H1 (cell line): ENCODE data around the gene SMIM35. TPM values are rescaled to one million over a fixed set of nuclear protein-coding genes. Genes with fewer than 3 reads are reported as not detected.

ENCODE experiments used
- EP300 ChIP-seq, 2 experiments: IDR thresholded peaks; 1 replicate in 1 of 2; 2 replicates in 1 of 2; pipeline ENCODE4 v1.6.1; 2011 to 2012; ENCODE audit warnings: low read depth in 2 of 2, low read length in 2 of 2, mild to moderate bottlenecking in 2 of 2, borderline replicate concordance in 1 of 2, inconsistent platforms in 1 of 2, moderate library complexity in 1 of 2
- EZH2 ChIP-seq: fragments of 200-600 bp; sonication (generic); IDR thresholded peaks from 2 replicates; pipeline ENCODE4 v1.7.1; 2012; ENCODE audit warnings: low read depth, mild to moderate bottlenecking, moderate library complexity, low read length, inconsistent platforms; ENCODE audit not compliant: severe bottlenecking
- PHF8 ChIP-seq: fragments of 200-600 bp; sonication (generic); conservative IDR thresholded peaks from 2 replicates; pipeline ENCODE4 v1.7.1; 2012; ENCODE audit warnings: low read depth, mild to moderate bottlenecking, inconsistent platforms, low read length, moderate library complexity
- SIN3A ChIP-seq, 2 experiments: IDR thresholded peaks in 1 of 2; conservative IDR thresholded peaks in 1 of 2; 2 replicates each; pipeline ENCODE4 v1.6.1; 2011 to 2012; ENCODE audit warnings: low read length in 2 of 2, improper control_type of control experiment in 1 of 2, low read depth in 1 of 2, mild to moderate bottlenecking in 1 of 2
- SIX5 ChIP-seq: IDR thresholded peaks from 2 replicates; pipeline ENCODE4 v1.6.1; 2011; ENCODE audit warnings: mild to moderate bottlenecking, low read depth, low read length
- SP1 ChIP-seq: IDR thresholded peaks from 2 replicates; pipeline ENCODE4 v1.6.1; 2011; ENCODE audit warnings: low read depth, low read length
- SRF ChIP-seq: IDR thresholded peaks from 2 replicates; pipeline ENCODE4 v1.6.1; 2011; ENCODE audit warnings: mild to moderate bottlenecking, low read depth, low read length, moderate library complexity
- TBP ChIP-seq: IDR thresholded peaks from 2 replicates; pipeline ENCODE4 v1.6.1; 2011; ENCODE audit warnings: low read depth, low read length, improper control_type of control experiment
- polyA plus RNA-seq, 7 experiments: library from polyadenylated mRNA; depleted of rRNA in 3 of 7; stranded (reverse) in 5 of 7; unstranded in 2 of 7; fragments of >200 nt in 5 of 7; fragments of 200-250 nt in 2 of 7; gene quantifications; 1 replicate in 5 of 7; 2 replicates in 1 of 7; 4 replicates in 1 of 7; pipeline versions ENCODE4 v1.2.1 to v1.2.3, GENCODE V29; 2011 to 2013; ENCODE audit warnings: missing spikeins in 2 of 7, mixed read lengths in 2 of 7
- total RNA-seq: library from RNA; stranded (reverse); fragmentation: NEBNext Ultra II Directional; extraction: Animal tissue kit (Norgen Biotek cat#: 25700); gene quantifications from 2 replicates; pipeline ENCODE4 v1.2.1, GENCODE V29; 2021
- TF ChIP-seq, protein P1 (sequence below): fragments of 300-600 bp; sonication (generic); IDR thresholded peaks from 2 replicates; pipeline ENCODE4 v1.7.1; 2012; ENCODE audit warnings: low read length, moderate library complexity, mild to moderate bottlenecking, inconsistent platforms; ENCODE audit not compliant: insufficient replicate concordance

SMIM35 gene
- total and polyA plus RNA-seq, 2 of the 8 experiments (the other 6 are each of a cell fraction or from before 2014, with no cell fraction given) = not detected

- TF ChIP-seq, protein P1, sequence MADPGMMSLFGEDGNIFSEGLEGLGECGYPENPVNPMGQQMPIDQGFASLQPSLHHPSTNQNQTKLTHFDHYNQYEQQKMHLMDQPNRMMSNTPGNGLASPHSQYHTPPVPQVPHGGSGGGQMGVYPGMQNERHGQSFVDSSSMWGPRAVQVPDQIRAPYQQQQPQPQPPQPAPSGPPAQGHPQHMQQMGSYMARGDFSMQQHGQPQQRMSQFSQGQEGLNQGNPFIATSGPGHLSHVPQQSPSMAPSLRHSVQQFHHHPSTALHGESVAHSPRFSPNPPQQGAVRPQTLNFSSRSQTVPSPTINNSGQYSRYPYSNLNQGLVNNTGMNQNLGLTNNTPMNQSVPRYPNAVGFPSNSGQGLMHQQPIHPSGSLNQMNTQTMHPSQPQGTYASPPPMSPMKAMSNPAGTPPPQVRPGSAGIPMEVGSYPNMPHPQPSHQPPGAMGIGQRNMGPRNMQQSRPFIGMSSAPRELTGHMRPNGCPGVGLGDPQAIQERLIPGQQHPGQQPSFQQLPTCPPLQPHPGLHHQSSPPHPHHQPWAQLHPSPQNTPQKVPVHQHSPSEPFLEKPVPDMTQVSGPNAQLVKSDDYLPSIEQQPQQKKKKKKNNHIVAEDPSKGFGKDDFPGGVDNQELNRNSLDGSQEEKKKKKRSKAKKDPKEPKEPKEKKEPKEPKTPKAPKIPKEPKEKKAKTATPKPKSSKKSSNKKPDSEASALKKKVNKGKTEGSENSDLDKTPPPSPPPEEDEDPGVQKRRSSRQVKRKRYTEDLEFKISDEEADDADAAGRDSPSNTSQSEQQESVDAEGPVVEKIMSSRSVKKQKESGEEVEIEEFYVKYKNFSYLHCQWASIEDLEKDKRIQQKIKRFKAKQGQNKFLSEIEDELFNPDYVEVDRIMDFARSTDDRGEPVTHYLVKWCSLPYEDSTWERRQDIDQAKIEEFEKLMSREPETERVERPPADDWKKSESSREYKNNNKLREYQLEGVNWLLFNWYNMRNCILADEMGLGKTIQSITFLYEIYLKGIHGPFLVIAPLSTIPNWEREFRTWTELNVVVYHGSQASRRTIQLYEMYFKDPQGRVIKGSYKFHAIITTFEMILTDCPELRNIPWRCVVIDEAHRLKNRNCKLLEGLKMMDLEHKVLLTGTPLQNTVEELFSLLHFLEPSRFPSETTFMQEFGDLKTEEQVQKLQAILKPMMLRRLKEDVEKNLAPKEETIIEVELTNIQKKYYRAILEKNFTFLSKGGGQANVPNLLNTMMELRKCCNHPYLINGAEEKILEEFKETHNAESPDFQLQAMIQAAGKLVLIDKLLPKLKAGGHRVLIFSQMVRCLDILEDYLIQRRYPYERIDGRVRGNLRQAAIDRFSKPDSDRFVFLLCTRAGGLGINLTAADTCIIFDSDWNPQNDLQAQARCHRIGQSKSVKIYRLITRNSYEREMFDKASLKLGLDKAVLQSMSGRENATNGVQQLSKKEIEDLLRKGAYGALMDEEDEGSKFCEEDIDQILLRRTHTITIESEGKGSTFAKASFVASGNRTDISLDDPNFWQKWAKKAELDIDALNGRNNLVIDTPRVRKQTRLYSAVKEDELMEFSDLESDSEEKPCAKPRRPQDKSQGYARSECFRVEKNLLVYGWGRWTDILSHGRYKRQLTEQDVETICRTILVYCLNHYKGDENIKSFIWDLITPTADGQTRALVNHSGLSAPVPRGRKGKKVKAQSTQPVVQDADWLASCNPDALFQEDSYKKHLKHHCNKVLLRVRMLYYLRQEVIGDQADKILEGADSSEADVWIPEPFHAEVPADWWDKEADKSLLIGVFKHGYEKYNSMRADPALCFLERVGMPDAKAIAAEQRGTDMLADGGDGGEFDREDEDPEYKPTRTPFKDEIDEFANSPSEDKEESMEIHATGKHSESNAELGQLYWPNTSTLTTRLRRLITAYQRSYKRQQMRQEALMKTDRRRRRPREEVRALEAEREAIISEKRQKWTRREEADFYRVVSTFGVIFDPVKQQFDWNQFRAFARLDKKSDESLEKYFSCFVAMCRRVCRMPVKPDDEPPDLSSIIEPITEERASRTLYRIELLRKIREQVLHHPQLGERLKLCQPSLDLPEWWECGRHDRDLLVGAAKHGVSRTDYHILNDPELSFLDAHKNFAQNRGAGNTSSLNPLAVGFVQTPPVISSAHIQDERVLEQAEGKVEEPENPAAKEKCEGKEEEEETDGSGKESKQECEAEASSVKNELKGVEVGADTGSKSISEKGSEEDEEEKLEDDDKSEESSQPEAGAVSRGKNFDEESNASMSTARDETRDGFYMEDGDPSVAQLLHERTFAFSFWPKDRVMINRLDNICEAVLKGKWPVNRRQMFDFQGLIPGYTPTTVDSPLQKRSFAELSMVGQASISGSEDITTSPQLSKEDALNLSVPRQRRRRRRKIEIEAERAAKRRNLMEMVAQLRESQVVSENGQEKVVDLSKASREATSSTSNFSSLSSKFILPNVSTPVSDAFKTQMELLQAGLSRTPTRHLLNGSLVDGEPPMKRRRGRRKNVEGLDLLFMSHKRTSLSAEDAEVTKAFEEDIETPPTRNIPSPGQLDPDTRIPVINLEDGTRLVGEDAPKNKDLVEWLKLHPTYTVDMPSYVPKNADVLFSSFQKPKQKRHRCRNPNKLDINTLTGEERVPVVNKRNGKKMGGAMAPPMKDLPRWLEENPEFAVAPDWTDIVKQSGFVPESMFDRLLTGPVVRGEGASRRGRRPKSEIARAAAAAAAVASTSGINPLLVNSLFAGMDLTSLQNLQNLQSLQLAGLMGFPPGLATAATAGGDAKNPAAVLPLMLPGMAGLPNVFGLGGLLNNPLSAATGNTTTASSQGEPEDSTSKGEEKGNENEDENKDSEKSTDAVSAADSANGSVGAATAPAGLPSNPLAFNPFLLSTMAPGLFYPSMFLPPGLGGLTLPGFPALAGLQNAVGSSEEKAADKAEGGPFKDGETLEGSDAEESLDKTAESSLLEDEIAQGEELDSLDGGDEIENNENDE = no peak
- no peak for TF ChIP-seq PHF8
- no peak for TF ChIP-seq SIN3A (conservative IDR thresholded peaks at IDR 0.05 in 1 of 2, IDR thresholded peaks at IDR 0.05 in 1 of 2; ENCODE audit: low read depth in 1 of 2, low read length in 2 of 2)
- TF ChIP-seq SP1 = no peak
- TF ChIP-seq EZH2 = no peak
- TF ChIP-seq TBP = no peak
- no peak for TF ChIP-seq SIX5
- no peak for TF ChIP-seq SRF
- no peak for TF ChIP-seq EP300 (IDR thresholded peaks at IDR 0.05; ENCODE audit: borderline replicate concordance in 1 of 2, low read depth in 2 of 2, low read length in 2 of 2)
Measured at GRCh38 chr11:118064956-118065355, 21.8 kb downstream of the SMIM35 start (continued).
